ENCODE data around the gene GALNT8.

Gene GALNT8

DNA sequence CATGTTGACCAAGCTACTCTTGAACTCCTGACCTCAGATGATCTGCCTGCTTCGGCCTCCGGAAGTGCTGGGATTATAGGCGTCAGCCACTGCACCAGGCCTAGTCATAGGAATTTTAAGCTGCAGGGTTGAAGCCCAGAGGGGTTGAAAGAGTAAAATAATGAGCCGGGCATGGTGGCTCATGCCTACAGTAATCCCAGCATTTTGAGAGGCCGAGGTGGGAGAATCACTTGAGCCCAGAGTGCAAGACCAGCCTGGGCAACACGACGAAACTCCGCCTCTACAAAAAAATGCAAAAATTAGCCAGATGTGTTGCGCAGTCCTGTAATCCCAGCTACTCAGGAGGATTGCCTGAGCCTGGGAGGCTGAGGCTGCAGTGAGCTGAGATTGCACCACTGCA, 69.6 kb downstream of the GALNT8 start:
- no peak for DNase-seq
- intact Hi-C loops (cut with DNase I), result no loop called here

DNA sequence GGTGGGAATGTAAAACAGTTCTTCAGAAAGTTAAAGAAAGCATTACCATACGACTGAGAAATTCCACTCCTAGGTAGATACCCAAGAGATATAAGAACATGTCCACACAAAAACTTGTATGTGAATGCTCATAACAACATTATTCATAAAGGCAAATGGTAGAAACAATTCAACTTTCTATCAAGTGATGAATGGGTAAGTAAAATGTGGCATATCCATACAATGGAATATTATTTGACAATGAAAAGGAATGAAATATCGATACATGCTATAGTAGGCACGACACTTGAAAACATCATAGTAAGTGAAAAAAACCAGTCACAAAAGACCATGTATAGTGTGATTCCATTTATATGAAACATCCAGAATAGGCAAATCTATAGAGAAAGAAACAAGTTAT, 71.3 kb downstream of the GALNT8 start:
- DNase-seq, result no peak
- intact Hi-C loops (cut with DNase I), result no loop called here

DNA sequence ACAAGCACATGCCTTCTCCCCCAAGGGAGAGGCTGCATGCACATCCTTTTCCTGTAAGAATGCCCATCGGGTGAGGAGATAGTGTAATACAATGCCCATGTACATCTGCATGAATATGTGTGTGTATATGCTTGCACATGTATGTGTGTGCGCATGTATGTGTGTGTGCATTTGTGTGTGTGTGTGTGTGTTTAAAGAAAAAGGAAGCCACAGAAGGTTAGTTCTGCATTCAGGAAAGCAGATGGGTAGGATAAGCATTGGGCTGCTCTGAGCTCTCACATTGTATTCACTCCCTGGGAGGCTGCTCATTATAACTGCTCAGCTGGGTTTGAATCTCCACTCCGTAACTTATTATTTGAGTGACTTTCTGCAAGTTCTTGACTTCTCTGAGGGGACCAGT, 74.3 kb downstream of the GALNT8 start:
- intact Hi-C loops (cut with DNase I), result no loop called here
- DNase-seq, result no peak

DNA sequence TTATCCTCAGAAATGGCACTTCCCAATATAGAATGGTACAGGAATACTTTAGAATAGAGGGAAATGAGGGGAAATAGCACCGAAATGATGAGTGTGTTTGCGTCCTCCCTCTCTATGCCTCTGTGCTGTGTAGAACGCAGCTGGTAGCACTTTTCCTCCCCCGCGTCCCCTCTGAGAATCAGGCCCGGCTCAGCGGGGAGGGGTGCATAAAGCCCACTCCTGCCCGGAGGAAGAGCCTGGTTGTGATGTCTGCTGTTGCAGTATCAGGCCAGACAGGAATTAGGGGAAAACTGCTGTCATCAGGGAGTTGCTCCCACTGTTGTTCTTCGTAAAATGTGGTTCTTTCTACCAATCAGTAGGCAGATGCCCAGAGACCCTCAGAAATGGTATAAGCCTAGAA, 76.0 kb downstream of the GALNT8 start:
- no peak for DNase-seq
- intact Hi-C loops (cut with DNase I), result no loop called here

DNA sequence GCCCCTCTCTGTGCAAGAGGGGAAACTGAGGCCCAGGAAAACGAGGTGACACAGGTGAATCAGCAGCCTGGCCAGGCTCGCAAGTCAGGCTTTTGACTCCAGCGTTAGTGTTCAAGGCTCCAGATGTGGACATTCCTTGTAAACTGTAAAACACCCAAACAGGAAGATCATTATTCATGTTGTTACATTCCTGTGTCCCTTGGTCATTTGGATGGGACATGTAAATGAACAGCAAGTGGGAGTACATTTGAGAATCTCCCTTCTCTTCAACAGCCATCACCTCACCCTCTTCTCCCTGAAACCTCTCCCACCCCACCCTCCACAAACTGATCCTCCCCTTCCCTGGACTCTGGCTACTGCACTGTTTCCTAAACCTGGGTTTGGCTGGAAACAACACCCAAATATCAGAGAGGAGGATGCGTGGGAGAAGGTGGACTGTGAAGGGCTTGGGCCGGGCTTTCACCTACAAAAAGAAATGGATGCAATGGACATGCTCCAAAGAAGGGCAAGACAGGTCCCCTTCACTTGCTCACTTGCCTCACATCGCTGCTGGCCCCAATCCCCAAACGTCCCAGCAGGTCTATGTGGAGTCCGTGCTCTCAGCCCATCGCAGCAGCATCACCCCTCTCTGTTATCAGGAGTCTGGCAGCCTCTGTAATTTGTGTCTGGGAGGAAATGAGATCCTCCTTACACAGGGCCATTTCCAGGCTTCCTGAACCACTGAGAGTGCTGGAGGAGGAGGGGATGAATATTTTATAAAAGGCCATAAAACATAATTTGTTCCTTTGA, 76.7 kb downstream of the GALNT8 start:
- DNase-seq, result no peak
- intact Hi-C loops (cut with DNase I), result no loop called here

DNA sequence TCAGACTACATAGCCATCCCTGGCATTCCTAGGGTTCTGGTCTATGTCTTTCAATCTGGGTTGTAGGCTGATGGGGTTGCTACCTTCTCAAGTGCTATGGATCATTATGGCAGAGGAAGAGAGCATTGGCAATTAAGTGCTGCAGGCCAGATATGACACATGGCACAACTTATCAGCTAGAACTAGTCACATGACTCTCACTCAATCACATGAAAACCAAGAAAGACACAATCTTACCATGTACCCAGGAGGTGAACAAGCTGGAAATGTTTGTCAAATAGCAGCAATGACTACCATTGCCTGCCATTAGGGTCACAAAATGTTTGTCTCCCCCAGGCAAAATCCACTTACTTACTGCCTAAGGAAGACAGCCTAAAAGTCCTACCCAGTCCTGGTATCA, 80.4 kb downstream of the GALNT8 start:
- DNase-seq, result no peak
- intact Hi-C loops (cut with DNase I), result no loop called here

DNA sequence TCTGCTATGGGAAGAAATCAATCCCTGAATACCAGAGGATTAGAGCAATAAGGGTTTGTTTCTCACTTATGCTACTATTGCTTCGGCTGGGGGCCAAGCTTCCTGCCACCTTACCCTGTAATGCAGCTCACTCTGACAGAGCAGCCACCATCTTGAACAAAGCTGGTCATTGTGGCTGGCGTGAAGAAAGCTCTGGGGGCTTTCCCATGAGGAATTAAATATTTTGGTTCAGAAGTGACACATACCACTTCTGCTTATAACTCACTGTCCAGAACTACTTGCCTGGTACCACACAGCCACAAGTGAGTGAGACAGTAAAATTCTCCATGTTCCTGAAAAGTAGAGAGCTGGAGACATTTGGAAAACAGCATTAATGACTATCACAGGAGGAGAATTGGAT, 82.6 kb downstream of the GALNT8 start:
- DNase-seq, result no peak
- intact Hi-C loops (cut with DNase I), result no loop called here

DNA sequence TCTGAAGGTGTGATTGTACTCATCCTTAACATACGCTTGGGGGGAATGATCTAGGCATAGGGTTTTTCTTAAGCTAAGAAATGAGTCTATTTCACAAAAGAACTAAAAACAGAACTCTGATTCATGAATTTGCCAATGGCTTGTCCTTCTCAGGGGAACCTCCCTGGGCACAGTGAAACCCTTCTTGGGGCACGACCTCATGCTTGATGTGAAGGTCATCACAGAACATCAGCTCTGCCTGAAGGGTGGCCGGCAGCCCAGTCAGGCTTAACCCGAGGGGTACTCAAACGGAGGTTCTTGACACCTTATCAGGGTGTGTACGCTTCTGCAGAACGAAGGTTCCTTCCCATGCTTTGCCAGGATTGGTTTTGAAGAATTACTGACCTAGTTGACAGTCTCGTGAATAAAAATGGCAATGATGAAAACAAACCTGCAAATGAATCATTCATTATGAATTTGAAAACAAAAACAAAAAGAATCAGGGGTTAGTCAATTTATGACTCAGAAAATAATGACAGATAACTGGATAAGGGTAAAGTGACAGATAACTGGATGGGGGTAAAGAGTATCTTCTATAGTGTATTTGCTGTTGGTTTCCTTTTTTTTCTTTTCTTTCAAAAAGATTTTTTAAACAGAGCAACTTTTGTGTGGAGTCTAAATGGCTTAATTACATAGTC, 86.4 kb downstream of the GALNT8 start:
- DNase-seq, result no peak
- intact Hi-C loops (cut with DNase I), result no loop called here

DNA sequence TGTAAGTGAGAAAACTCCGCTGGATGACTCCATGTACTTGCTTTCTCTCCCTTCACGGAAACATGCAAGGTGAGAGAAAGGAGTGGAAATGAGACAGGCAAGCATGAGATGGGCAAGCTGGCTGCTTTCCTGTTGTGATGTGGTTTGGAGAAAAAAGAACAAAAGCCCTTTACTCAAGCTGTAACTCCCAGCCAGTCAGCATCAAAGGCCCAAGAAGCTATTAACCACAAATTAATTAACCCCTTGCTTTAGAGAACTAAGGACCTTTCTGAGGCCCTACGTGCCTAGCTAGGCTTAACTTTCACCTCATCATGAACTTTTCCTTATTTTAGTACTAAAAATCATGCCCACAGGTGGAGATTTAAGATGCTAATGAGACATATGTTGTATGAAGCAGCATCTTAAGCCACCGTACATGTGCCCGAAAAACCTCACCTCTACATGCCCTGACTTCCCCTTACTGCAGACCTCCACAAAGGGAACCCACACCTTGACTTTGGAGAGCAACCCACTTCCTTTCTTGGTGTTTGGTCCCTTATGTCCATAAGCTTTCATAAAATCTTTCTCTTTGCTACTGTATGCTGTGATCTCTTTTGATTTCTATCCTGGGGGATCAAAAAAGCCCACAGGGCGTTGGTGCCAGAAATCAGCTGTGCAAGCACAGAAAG, 87.0 kb downstream of the GALNT8 start:
- DNase-seq, result no peak
- intact Hi-C loops (cut with DNase I), result no loop called here

DNA sequence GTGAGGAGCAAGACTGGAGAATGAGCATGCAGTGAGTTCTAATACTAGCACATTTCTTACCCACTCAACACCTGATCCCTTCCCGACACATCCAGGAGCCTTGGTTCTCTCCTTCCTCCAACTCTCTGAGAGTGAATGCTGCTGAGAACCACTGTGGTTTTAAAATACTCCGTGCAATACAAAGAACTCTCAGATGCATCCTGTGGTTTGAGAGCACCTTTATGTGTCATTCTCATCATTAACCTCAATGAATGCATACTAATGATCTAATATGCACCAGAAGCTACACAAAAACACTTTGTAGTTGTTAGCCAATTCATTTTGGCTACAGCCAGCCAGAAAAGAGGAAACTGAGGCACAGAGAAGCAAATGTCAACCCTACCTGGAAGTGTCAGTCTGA, 87.6 kb downstream of the GALNT8 start:
- intact Hi-C loops (cut with DNase I), result no loop called here

DNA sequence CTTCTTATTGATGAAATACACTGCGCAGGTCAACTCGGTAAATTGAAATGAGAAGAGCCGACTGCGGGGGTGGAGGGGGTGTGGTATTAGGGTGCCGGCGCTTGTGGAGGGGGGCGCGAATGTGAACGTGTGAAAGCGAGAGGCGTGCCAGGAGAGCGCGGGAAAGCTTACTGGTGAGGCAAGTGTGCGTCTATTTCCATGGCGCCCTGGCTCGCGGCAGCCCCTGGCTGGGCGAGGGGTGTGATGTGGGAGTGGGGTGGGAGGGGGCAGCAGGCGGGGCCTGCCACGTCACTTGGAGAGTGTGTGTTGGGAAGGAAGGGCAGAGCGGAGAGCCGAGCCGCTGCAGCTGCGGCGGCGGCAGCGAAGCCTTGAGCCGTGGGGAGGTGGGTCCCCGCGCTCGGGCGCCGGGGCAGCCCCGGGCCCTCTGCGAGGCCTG, 88.8 kb downstream of the GALNT8 start:
- DNase-seq, result peak in 32 of 42 donors; percentile 12 to 58 (median 32)

More for the DNA sequence above, 87.6 kb downstream of the GALNT8 start:
- DNase-seq, result no peak

DNA sequence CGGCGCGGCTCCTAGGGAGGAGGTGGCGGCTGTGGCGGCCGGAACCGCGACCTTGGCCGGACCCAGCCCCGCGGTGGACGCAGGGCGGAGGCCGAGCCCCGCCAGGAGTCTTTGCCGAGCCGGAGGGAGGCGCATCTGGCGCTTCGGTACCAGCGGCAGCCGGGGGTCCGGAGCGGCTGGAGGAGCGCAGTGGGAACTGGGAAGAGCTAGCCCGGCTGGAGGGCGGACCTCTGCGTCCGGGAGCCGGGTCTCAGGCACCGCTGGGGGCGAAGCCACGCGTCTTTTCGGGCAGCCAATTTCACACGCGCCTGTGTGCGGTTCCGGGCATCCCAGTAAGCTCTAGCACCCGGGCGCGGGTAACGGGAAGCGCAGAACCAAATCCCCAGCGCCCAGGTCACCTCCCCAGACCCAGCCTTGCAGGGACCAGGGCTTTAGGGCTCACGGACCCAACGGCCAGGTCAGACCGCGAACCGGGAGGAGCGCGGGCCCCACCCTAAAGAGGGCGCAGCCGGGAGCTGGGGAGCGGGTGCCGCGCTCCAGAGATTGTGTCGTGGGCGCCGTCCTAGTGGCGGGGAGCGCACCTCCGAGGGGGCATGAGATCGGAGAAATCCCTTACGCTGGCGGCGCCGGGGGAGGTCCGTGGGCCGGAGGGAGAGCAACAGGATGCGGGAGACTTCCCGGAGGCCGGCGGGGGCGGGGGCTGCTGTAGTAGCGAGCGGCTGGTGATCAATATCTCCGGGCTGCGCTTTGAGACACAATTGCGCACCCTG, 89.4 kb downstream of the GALNT8 start:
- peak in 19 of 42 donors; percentile 8 to 52 (median 23) for DNase-seq
- intact Hi-C loops (cut with DNase I), result no loop called here

More for the DNA sequence above, 88.8 kb downstream of the GALNT8 start:
- intact Hi-C loops (cut with DNase I), result no loop called here

DNA sequence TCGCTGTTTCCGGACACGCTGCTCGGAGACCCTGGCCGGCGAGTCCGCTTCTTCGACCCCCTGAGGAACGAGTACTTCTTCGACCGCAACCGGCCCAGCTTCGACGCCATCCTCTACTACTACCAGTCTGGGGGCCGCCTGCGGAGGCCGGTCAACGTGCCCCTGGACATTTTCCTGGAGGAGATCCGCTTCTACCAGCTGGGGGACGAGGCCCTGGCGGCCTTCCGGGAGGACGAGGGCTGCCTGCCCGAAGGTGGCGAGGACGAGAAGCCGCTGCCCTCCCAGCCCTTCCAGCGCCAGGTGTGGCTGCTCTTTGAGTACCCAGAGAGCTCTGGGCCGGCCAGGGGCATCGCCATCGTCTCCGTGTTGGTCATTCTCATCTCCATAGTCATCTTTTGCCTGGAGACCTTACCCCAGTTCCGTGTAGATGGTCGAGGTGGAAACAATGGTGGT, 90.0 kb downstream of the GALNT8 start:
- no peak for DNase-seq
- intact Hi-C loops (cut with DNase I), result no loop called here

DNA sequence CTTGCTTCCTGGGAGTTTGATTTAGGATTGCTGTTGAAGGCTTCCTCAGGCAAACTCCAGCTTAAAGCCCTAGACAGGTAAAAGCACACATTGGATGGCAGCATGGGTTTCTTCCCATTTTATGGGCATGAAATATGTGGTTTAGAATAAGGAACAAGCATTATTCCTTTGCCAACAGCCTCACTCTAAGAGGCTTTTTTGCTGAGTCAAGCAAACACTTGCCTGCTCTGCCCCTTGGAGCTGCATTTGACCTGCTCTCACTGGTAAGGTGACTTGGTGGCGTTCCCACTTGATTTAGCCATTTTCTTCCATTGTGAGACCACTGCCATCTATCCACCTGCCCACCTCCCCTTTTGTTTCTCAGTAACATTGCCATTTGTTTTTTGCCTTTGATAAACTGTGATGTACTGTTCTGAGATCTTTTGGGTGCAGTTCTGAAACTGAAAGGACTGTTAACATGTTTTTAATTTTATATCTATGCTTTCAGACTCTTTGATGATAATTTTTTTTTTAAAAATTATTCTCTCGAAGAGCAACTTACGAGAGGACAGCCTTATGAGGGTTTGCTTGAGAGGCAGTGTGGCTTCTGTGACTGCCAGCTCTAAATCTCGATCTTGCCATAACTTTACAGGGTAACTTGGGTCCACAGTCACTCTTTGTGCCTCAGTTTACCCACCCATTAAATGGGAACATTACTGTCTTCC, 92.6 kb downstream of the GALNT8 start:
- no peak for DNase-seq
- intact Hi-C loops (cut with DNase I), result no loop called here

DNA sequence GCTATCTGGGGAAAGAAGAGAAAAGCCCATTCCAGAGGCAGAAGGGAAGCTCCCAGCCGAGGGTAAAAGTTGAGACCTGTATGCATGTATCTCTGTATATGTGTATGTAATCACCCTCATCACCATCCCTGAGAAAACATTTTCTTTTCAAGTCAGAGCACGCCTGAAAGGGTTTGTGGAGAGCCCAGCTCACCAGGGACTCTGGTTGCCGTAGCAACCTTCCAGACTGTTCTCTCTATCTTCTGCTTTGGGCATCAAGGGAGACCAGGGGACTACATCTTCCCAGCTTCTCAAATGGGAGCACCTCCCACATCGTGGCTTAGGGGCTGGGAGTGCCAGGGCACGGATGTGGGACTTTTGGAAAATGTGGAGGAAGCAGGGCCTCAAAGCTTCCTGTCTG, 93.5 kb downstream of the GALNT8 start:
- intact Hi-C loops (cut with DNase I), result no loop called here
- DNase-seq, result no peak

DNA sequence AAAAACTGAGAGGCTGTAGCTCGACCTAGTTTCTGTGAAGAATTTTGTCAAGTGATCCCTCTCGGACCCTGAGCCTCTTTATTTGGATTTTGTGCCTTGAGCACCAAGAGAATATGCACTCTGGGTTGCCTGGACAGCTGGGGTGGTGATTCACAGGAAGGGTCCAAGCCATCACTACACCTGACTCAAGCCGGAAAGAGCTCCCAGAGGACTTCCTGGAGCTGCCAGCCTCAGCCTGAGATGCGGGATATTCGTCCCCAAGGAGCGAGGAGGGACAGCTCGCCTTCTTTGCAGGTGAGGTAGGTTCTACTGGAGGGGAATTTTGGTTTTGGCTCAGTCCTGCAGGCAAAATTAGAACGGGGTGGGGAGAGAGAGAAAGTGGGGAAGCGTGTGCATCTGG, 94.3 kb downstream of the GALNT8 start:
- no peak for DNase-seq
- intact Hi-C loops (cut with DNase I), result no loop called here

DNA sequence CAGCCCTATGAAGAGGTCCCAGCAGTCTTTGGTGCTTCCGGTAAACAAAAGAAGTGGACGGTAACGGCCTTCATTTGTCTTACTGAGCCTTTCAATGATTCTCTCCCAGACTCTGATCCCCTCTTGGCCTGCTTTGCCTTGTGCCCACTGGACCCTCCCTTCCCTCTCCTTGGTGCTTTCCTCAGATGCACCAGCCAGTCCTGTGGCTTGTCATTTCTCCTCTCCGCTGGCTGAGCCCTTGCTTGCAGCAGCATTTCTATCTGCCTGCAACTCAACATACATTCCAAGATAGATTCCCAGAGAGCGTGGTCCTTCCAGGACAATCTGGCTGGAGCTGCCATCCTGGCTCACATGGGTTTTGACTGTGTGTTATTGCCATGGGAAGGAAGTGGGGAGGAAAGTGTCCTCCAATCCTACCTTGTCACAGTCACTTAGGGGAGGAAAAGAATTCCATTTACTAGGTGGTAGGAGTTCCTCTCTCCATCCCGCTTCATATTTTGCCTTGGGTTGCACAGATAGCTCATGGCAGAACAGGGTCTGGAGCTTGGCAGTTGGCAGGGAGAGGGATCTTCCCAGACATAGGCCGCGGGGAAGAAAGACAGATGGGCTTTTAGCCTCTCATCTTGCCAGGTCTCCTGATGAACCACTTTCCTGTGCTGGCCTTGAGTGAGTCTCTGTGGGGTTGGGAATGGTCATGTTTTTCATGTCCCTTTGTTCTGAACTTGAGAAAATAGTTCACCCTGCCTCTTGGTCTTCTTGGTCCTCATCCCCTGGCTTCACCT, 96.7 kb downstream of the GALNT8 start:
- DNase-seq, result no peak
- intact Hi-C loops (cut with DNase I), result no loop called here

DNA sequence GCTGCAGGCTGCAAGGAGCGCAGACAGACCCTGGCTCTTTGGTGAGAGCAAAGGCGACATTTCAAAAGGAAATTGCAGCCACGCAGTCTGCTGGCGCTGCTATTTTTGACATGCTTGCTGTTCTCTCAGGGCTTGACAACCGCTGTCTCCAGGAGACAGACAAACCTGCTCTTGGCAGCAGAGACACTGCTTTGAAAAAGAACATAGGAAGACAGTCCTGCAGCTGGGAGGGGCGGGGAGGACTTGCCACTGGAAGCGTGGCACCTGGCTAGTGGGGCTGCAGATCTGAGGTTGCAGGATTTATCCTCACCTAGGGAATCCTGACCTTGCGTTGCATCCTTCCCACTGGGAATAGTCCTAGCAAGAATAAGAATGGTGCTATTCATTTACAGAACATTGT, 97.7 kb downstream of the GALNT8 start:
- intact Hi-C loops (cut with DNase I), result no loop called here
- peak in 39 of 42 donors; percentile 25 to 87 (median 56) for DNase-seq

All from head of caudate nucleus (tissue), 42 donors.